CD4-positive, alpha-beta T cell treated with Interleukin-21 for 1 hour (primary cell): ENCODE data around the gene VPS39.
A peak's percentile ranks its signal among the peaks of the same experiment; 100 is the strongest.
"Not testable (repeated sequence)": the region's sequence is repeated elsewhere in the genome, so short reads cannot be mapped to it uniquely, and the experiment has no call there.

ENCODE experiments used
- DNase-seq: peaks from one replicate; pipeline ENCODE4 v3.0.0-alpha.2; 2020

The VPS39 gene

GRCh38 chr15:42207674-42208579, at the start of gene VPS39:
Gene VPS39, minus strand, starts transcription at chr15:42208304. Its CDS starts 151 bp downstream, at chr15:42208153.
- peak; percentile 87 for DNase-seq

GRCh38 chr15:42253300-42253699, 45.2 kb upstream of the VPS39 start:
- DNase-seq = no peak

GRCh38 chr15:42240823-42241222, 32.7 kb upstream of the VPS39 start:
- DNase-seq = no peak

- no peak for DNase-seq
These were observed 31.6 kb upstream of the VPS39 start for GRCh38 chr15:42239528-42240182.

GRCh38 chr15:42233107-42233506, 25.0 kb upstream of the VPS39 start:
- DNase-seq = no peak

GRCh38 chr15:42232606-42233005, 24.5 kb upstream of the VPS39 start:
- DNase-seq = no peak

- no peak for DNase-seq
These were observed 23.0 kb upstream of the VPS39 start for GRCh38 chr15:42231088-42231487.

- not testable (repeated sequence) for DNase-seq
These were observed 20.9 kb upstream of the VPS39 start for GRCh38 chr15:42228981-42229380.

GRCh38 chr15:42228036-42228435, 19.9 kb upstream of the VPS39 start:
- DNase-seq = no peak

GRCh38 chr15:42226648-42227047, 18.5 kb upstream of the VPS39 start:
- no peak for DNase-seq

- DNase-seq = no peak
These were observed 12.1 kb upstream of the VPS39 start for GRCh38 chr15:42220216-42220615.

GRCh38 chr15:42218953-42219592, 11.0 kb upstream of the VPS39 start:
- no peak for DNase-seq

GRCh38 chr15:42217568-42217967, 9.5 kb upstream of the VPS39 start:
- DNase-seq = no peak

GRCh38 chr15:42215913-42216829, 8.1 kb upstream of the VPS39 start:
- no peak for DNase-seq

GRCh38 chr15:42214600-42214999, 6.5 kb upstream of the VPS39 start:
- no peak for DNase-seq

- DNase-seq = no peak
These were observed 5.4 kb upstream of the VPS39 start for GRCh38 chr15:42213511-42213910.

GRCh38 chr15:42210696-42211095, 2.6 kb upstream of the VPS39 start:
- no peak for DNase-seq

- DNase-seq = no peak
These were observed 1.7 kb downstream of the VPS39 start for GRCh38 chr15:42206406-42206805.

GRCh38 chr15:42203891-42204290, 4.2 kb downstream of the VPS39 start:
- no peak for DNase-seq

GRCh38 chr15:42202653-42203052, 5.5 kb downstream of the VPS39 start:
- no peak for DNase-seq

- DNase-seq = no peak
These were observed 6.3 kb downstream of the VPS39 start for GRCh38 chr15:42201801-42202200.

GRCh38 chr15:42199126-42199525, 9.0 kb downstream of the VPS39 start:
- DNase-seq = no peak

- DNase-seq = no peak
These were observed 9.6 kb downstream of the VPS39 start for GRCh38 chr15:42198516-42198915.
